GM23338 (cell line): ENCODE measurements around the gene CCNK. TPM values are rescaled to one million over a fixed set of nuclear protein-coding genes. Genes with fewer than 3 reads are reported as not detected.

ENCODE experiments used
- ATAC-seq: fragments of 200-7000 bp; cut with Tn5 transposase; 3 replicates; pipeline ENCODE4 v1.9.1; 2020
- DNase-seq: peaks from one replicate; pipeline ENCODE4 v3.0.0-alpha.2; 2015; ENCODE audit warnings: low spot score
- H2AFZ ChIP-seq: fragments of 200-600 bp; sonication (generic); 2 replicates; pipeline ENCODE4 v1.8.0; 2016; ENCODE audit warnings: antibody characterized with exemption, mild to moderate bottlenecking, moderate library complexity
- H3F3A ChIP-seq: fragments of 200-600 bp; sonication (generic); replicated peaks from 2 replicates; pipeline ENCODE4 v1.8.0; 2017; ENCODE audit warnings: antibody characterized with exemption, mixed run types, low read depth
- H3K27ac ChIP-seq: fragments of 200-600 bp; sonication (generic); 2 replicates; pipeline ENCODE4 v1.6.1; 2016; ENCODE audit warnings: low read depth
- H3K27me3 ChIP-seq: fragments of 200-600 bp; sonication (generic); 2 replicates; pipeline ENCODE4 v1.8.0; 2016; ENCODE audit warnings: mild to moderate bottlenecking, mixed run types, moderate library complexity; ENCODE audit not compliant: insufficient read depth
- H3K36me3 ChIP-seq: fragments of 200-600 bp; sonication (generic); 2 replicates; pipeline ENCODE4 v1.8.0; 2016; ENCODE audit warnings: mild to moderate bottlenecking; ENCODE audit not compliant: insufficient read depth
- H3K4me1 ChIP-seq: fragments of 200-600 bp; sonication (generic); 2 replicates; pipeline ENCODE4 v1.8.0; 2016; ENCODE audit warnings: mild to moderate bottlenecking, moderate library complexity; ENCODE audit not compliant: insufficient read depth
- H3K4me2 ChIP-seq: fragments of 200-600 bp; sonication (generic); 2 replicates; pipeline ENCODE4 v1.7.1; 2017; ENCODE audit warnings: mixed run types
- H3K4me3 ChIP-seq: fragments of 200-600 bp; sonication (generic); 2 replicates; pipeline ENCODE4 v1.6.1; 2016; ENCODE audit warnings: mixed run types
- H3K79me2 ChIP-seq: fragments of 200-600 bp; sonication (generic); replicated peaks from 2 replicates; pipeline ENCODE4 v1.8.0; 2017; ENCODE audit warnings: mild to moderate bottlenecking; ENCODE audit not compliant: insufficient read depth
- H3K9me2 ChIP-seq: fragments of 200-600 bp; sonication (generic); 2 replicates; pipeline ENCODE4 v1.8.0; 2017; ENCODE audit not compliant: insufficient read depth
- H4K20me1 ChIP-seq: fragments of 200-600 bp; sonication (generic); replicated peaks from 2 replicates; pipeline ENCODE4 v1.8.0; 2017; ENCODE audit warnings: mild to moderate bottlenecking; ENCODE audit not compliant: insufficient read depth
- H3K27ac Mint-ChIP-seq: 2 replicates; pipeline ENCODE4 v1.8.0; 2020; ENCODE audit warnings: inconsistent platforms, mild to moderate bottlenecking, moderate library complexity, mixed read lengths
- H3K27me3 Mint-ChIP-seq: 3 replicates; pipeline ENCODE4 v1.8.0; 2022; ENCODE audit warnings: low read depth, mild to moderate bottlenecking, moderate library complexity, mixed read lengths, inconsistent platforms; ENCODE audit not compliant: insufficient read depth, poor library complexity
- H3K36me3 Mint-ChIP-seq: 3 replicates; pipeline ENCODE4 v1.8.0; 2021; ENCODE audit warnings: low read depth, mild to moderate bottlenecking, inconsistent platforms, moderate library complexity, mixed read lengths
- H3K4me1 Mint-ChIP-seq: 3 replicates; pipeline ENCODE4 v1.8.0; 2020; ENCODE audit warnings: mild to moderate bottlenecking, inconsistent platforms, mixed read lengths
- H3K4me3 Mint-ChIP-seq: 3 replicates; pipeline ENCODE4 v1.8.0; 2021; ENCODE audit warnings: moderate library complexity, mild to moderate bottlenecking, inconsistent platforms, mixed read lengths
- H3K9me3 Mint-ChIP-seq: 3 replicates; pipeline ENCODE4 v1.8.0; 2020; ENCODE audit warnings: moderate library complexity, mild to moderate bottlenecking, inconsistent platforms, mixed read lengths
- CREB1 ChIP-seq: fragments of 250-450 bp; sonication (Bioruptor Pico); IDR thresholded peaks from 2 replicates; pipeline ENCODE4 v1.5.0; 2020; ENCODE audit warnings: low read depth, mild to moderate bottlenecking, moderate library complexity
- CTCF ChIP-seq, 2 experiments: fragments of 200-600 bp in 1 of 2; sonication (generic) in 1 of 2; conservative IDR thresholded peaks; 2 replicates each; pipeline versions ENCODE4 v1.5.1 to v1.6.1; 2016 to 2017; ENCODE audit warnings: antibody characterized with exemption in 2 of 2, low read depth in 2 of 2, mild to moderate bottlenecking in 2 of 2, moderate library complexity in 1 of 2
- ETS1 ChIP-seq: IDR thresholded peaks from 2 replicates; pipeline ENCODE4 v1.6.1; 2016; ENCODE audit warnings: antibody characterized with exemption
- EZH2 ChIP-seq: fragments of 200-600 bp; sonication (generic); IDR thresholded peaks from one replicate; pipeline ENCODE4 v1.8.0; 2017; ENCODE audit warnings: antibody characterized with exemption, mild to moderate bottlenecking, low read depth; ENCODE audit not compliant: unreplicated experiment
- NANOG ChIP-seq: IDR thresholded peaks from 2 replicates; pipeline ENCODE4 v1.6.1; 2016; ENCODE audit warnings: antibody characterized with exemption, borderline replicate concordance
- POLR2AphosphoS5 ChIP-seq: IDR thresholded peaks from 2 replicates; pipeline ENCODE4 v1.6.1; 2016; ENCODE audit warnings: antibody characterized with exemption, low read depth
- REST ChIP-seq: IDR thresholded peaks from one replicate; pipeline ENCODE4 v1.6.1; 2018; ENCODE audit warnings: antibody characterized with exemption; ENCODE audit not compliant: unreplicated experiment
- STAT1 ChIP-seq: IDR thresholded peaks from one replicate; pipeline ENCODE4 v1.6.1; 2016; ENCODE audit warnings: antibody characterized with exemption; ENCODE audit not compliant: unreplicated experiment
- ZNF114 ChIP-seq: fragments of 250-450 bp; sonication (Bioruptor Pico); IDR thresholded peaks from 2 replicates; pipeline ENCODE4 v1.5.0; 2020; ENCODE audit warnings: mild to moderate bottlenecking, moderate library complexity
- ZNF331 ChIP-seq: fragments of 250-450 bp; sonication (Bioruptor Pico); IDR thresholded peaks from 2 replicates; pipeline ENCODE4 v1.5.0; 2020; ENCODE audit warnings: low read depth, mild to moderate bottlenecking, moderate library complexity
- polyA plus RNA-seq: library from polyadenylated mRNA; unstranded; fragments of >200 nt; fragmentation: Nextera tagmentation; extraction: Ambion mirVana; gene quantifications from 2 replicates; pipeline ENCODE4 v1.2.1, GENCODE V29; 2016
- total RNA-seq: library from RNA; depleted of rRNA; stranded (reverse); fragments of >200 nt; shearing (Covaris generic); gene quantifications from 2 replicates; pipeline ENCODE4 v1.2.3, GENCODE V29; 2014

Gene CCNK
- total and polyA plus RNA-seq, 2 experiments from 2014 or later: 54.0 to 60.6 TPM

GRCh38 chr14:99522934-99523703, 41.9 kb downstream of the CCNK start (continued):
- TF ChIP-seq STAT1 (no peak), EZH2 (no peak), ZNF114 (CRISPR knock-in tag) (no peak), ETS1 (no peak), NANOG (no peak), ZNF331 (CRISPR knock-in tag) (no peak), REST (no peak)

GRCh38 chr14:99523704-99524055, 42.5 kb downstream of the CCNK start:
- Histone ChIP-seq H3K27ac (no peak overlapping the region), H3K9me2 (no peaks in the 10 kb centered on the region)
- peaks cover 16% of the 10 kb centered on the region for H3K27me3 Mint-ChIP-seq

More at GRCh38 chr14:99523704-99524055, 42.5 kb downstream of the CCNK start:
- no peaks in the 10 kb centered on the region for H3K9me3 Mint-ChIP-seq
- no peak overlapping the region for H3K27ac Mint-ChIP-seq
- no peak for DNase-seq
- no peaks in the 10 kb centered on the region for H3K27me3 ChIP-seq
- H3K4me3 Mint-ChIP-seq: no peak overlapping the region
- peaks cover 50% of the 10 kb centered on the region for H3K4me1 Mint-ChIP-seq
- H3K4me3 ChIP-seq: 0 out of 2 replicates have a peak overlapping the region, but pooled peaks have one; percentile 26
- no peaks in the 10 kb centered on the region; the same call in 2 of the 3 replicates for H3K36me3 Mint-ChIP-seq
- TF ChIP-seq POLR2AphosphoS5: no peak
- TF ChIP-seq EZH2: no peak
- TF ChIP-seq STAT1: no peak
- TF ChIP-seq CREB1 (CRISPR knock-in tag): no peak
- no peak for TF ChIP-seq NANOG
- no peak for TF ChIP-seq CTCF (conservative IDR thresholded peaks at IDR 0.05; ENCODE audit: low read depth in 2 of 2)
- H2AFZ ChIP-seq: no peak overlapping the region
- no peak for ATAC-seq
- peaks cover 38% of the 10 kb centered on the region for H3K4me1 ChIP-seq
- no peaks in the 10 kb centered on the region for H3K36me3 ChIP-seq
- 0 out of 2 replicates have a peak, but pooled peaks cover 8% of the 10 kb centered on the region for H3F3A ChIP-seq
- H3K79me2 ChIP-seq: no peaks in the 10 kb centered on the region
- H3K4me2 ChIP-seq: peak overlapping the region; percentile 63; the same call in 1 of the 2 replicates
- H4K20me1 ChIP-seq: no peaks in the 10 kb centered on the region; the same call in 1 of the 2 replicates
